K562 (cell line): Measurements from ENCODE around the gene DUSP19. TPM values are rescaled to one million over a fixed set of nuclear protein-coding genes. Genes with fewer than 3 reads are reported as not detected.

ENCODE experiments used
- BRF2 ChIP-seq: IDR thresholded peaks from 3 replicates; pipeline ENCODE4 v1.6.1; 2011; ENCODE audit warnings: borderline replicate concordance, mild to moderate bottlenecking; ENCODE audit not compliant: insufficient read length, insufficient read depth
- CHD7 ChIP-seq: fragments of 200-600 bp; sonication (generic); IDR thresholded peaks from one replicate; pipeline ENCODE4 v1.6.1; 2012; ENCODE audit warnings: mild to moderate bottlenecking, low read depth, low read length, inconsistent platforms
- ESRRB ChIP-seq: fragments of 250-450 bp; sonication (Bioruptor Pico); IDR thresholded peaks from 2 replicates; pipeline ENCODE4 v1.5.0; 2020; ENCODE audit warnings: mild to moderate bottlenecking, moderate library complexity, borderline replicate concordance
- FOXA3 ChIP-seq, 2 experiments: fragments of 450-650 bp in 1 of 2; sonication (generic) in 1 of 2; formaldehyde crosslinking; IDR thresholded peaks in 1 of 2; conservative IDR thresholded peaks in 1 of 2; 2 replicates each; pipeline versions ENCODE4 v1.4.0 to v1.8.0; 2020 to 2022; ENCODE audit warnings: mild to moderate bottlenecking in 2 of 2, missing genetic modification reagents in 1 of 2
- MLLT1 ChIP-seq, 2 experiments: fragments of 450-650 bp; IDR thresholded peaks; 2 replicates each; pipeline ENCODE4 v1.6.1; 2016
- NBN ChIP-seq: fragments of 450-650 bp; IDR thresholded peaks from 2 replicates; pipeline ENCODE4 v1.6.1; 2016; ENCODE audit warnings: low read depth, mild to moderate bottlenecking
- POLR2H ChIP-seq: IDR thresholded peaks from 2 replicates; pipeline ENCODE4 v1.6.1; 2016; ENCODE audit warnings: missing genetic modification characterization, low read depth, mild to moderate bottlenecking, control low read depth, missing compliant biosample characterization, moderate library complexity
- ZBTB7A ChIP-seq: IDR thresholded peaks from 2 replicates; pipeline ENCODE4 v1.6.1; 2011; ENCODE audit warnings: low read depth, mild to moderate bottlenecking, low read length, moderate library complexity, borderline replicate concordance; ENCODE audit not compliant: control insufficient read depth
- polyA plus RNA-seq, 8 experiments: library from polyadenylated mRNA; depleted of rRNA in 4 of 8; stranded (reverse) in 5 of 8; unstranded in 3 of 8; fragments of >200 nt; fragmentation: Nextera tagmentation in 2 of 8; fragmentation: Illumina TruSeq in 1 of 8; extraction: Ambion mirVana in 2 of 8; extraction: Trizol in 1 of 8; gene quantifications; 2 replicates each; pipeline versions ENCODE4 v1.2.1 to v1.2.3, GENCODE V29; 2011 to 2014; ENCODE audit warnings: inconsistent platforms in 1 of 8, missing spikeins in 1 of 8
- total RNA-seq, 7 experiments: library from RNA; depleted of rRNA in 6 of 7; stranded (reverse); fragments of >200 nt in 6 of 7; fragmentation: Illumina TruSeq in 2 of 7; extraction: Trizol in 2 of 7; gene quantifications; 2 replicates each; pipeline versions ENCODE4 v1.2.1 to v1.2.3, GENCODE V29; 2011 to 2021; ENCODE audit warnings: low replicate concordance in 1 of 7

DUSP19 gene
- total and polyA plus RNA-seq, 9 of the 15 experiments (the other 6 are each of a cell fraction or from before 2014, with no cell fraction given), result 1.6 to 6.3 (median 3.1) TPM

GRCh38 chr2:183037553-183038340 lies 40.8 kb upstream of the DUSP19 start (continued):
- TF ChIP-seq CHD7, result no peak
- no peak for TF ChIP-seq POLR2H (tag)
- TF ChIP-seq FOXA3 (CRISPR knock-in tag; conservative IDR thresholded peaks at IDR 0.05 in 1 of 2, IDR thresholded peaks at IDR 0.05 in 1 of 2), result no peak
- TF ChIP-seq ZBTB7A, result peak; percentile 89
- TF ChIP-seq MLLT1 (IDR thresholded peaks at IDR 0.05), result 0 out of 4 replicates have a peak, but pooled peaks of 1 of the 2 experiments have one; percentile 5
- TF ChIP-seq BRF2, result no peak
- TF ChIP-seq ESRRB (CRISPR knock-in tag), result no peak
- TF ChIP-seq NBN, result no peak
